CD4-positive, alpha-beta T cell (primary cell): ENCODE measurements around the gene FCHO2. TPM values are rescaled to one million over a fixed set of nuclear protein-coding genes. Genes with fewer than 3 reads are reported as not detected.

Experiments
- ATAC-seq: fragments of 200-7000 bp; cut with Tn5 transposase; one replicate; pipeline ENCODE4 v1.10.0; 2022; ENCODE audit warnings: mild to moderate bottlenecking; ENCODE audit not compliant: poor library complexity
- CTCF ChIA-PET: fragments of 350-600 bp; sonication (Branson Sonifier 250); formaldehyde crosslinking; loops from one replicate; lab custom pipeline; 2021; ENCODE audit warnings: antibody characterized with exemption, inconsistent platforms; lab: Charles Lee
- POLR2A ChIA-PET: fragments of 350-600 bp; sonication (Branson Sonifier 250); formaldehyde crosslinking; loops from one replicate; lab custom pipeline; 2021; ENCODE audit warnings: antibody characterized with exemption, inconsistent platforms; lab: Charles Lee
- DNase-seq, 14 experiments: peaks; one replicate each; pipeline ENCODE4 v3.0.0-alpha.2; 2013 to 2020; ENCODE audit warnings: mixed read lengths in 2 of 14
- H3K27ac ChIP-seq, 2 donors: one replicate each; pipeline versions ENCODE4 v1.5.1 to v1.7.0; 2013; ENCODE audit warnings: low read length in 2 of 2, low read depth in 1 of 2, mild to moderate bottlenecking in 1 of 2
- H3K27me3 ChIP-seq, 2 experiments: 1 replicate in 1 of 2; 2 replicates in 1 of 2; pipeline versions ENCODE4 v1.6.1 to v1.7.0; 2013; ENCODE audit warnings: low read length in 2 of 2, control low read depth in 1 of 2, mild to moderate bottlenecking in 1 of 2, moderate library complexity in 1 of 2; ENCODE audit not compliant: insufficient read depth in 2 of 2, control insufficient read depth in 1 of 2
- H3K36me3 ChIP-seq: one replicate; pipeline ENCODE4 v1.6.1; 2013; ENCODE audit warnings: low read length, control low read depth; ENCODE audit not compliant: insufficient read depth
- H3K4me1 ChIP-seq: one replicate; pipeline ENCODE4 v1.6.1; 2013; ENCODE audit warnings: low read length, control low read depth; ENCODE audit not compliant: insufficient read depth
- H3K4me3 ChIP-seq: one replicate; pipeline ENCODE4 v1.5.1; 2013; ENCODE audit warnings: mild to moderate bottlenecking, low read length, moderate library complexity
- H3K9me3 ChIP-seq, 2 experiments: 1 replicate in 1 of 2; 2 replicates in 1 of 2; pipeline versions ENCODE4 v1.6.1 to v1.7.0; 2013; ENCODE audit warnings: low read length in 2 of 2, mild to moderate bottlenecking in 2 of 2, control low read depth in 1 of 2, moderate library complexity in 1 of 2; ENCODE audit not compliant: control insufficient read depth in 1 of 2, insufficient read depth in 1 of 2
- H3K27ac Mint-ChIP-seq: one replicate; pipeline ENCODE4 v1.8.0; 2020; ENCODE audit warnings: mixed read lengths
- H3K27me3 Mint-ChIP-seq: one replicate; pipeline ENCODE4 v1.8.0; 2021; ENCODE audit warnings: mixed read lengths
- H3K36me3 Mint-ChIP-seq: one replicate; pipeline ENCODE4 v1.8.0; 2021; ENCODE audit warnings: low read depth, mixed read lengths
- H3K4me1 Mint-ChIP-seq: one replicate; pipeline ENCODE4 v1.8.0; 2021; ENCODE audit warnings: low read depth, mixed read lengths
- H3K4me3 Mint-ChIP-seq: one replicate; pipeline ENCODE4 v1.8.0; 2020; ENCODE audit warnings: mild to moderate bottlenecking, mixed read lengths
- H3K9me3 Mint-ChIP-seq: one replicate; pipeline ENCODE4 v1.8.0; 2020; ENCODE audit warnings: mixed read lengths
- intact Hi-C, 2 experiments: fragments of 100-400 bp; cut with DNase I in 1 of 2; cut with micrococcal nuclease in 1 of 2; formaldehyde crosslinking; loops; one replicate each; pipeline versions ENCODE4 v1.15.1 to v1.9.0; 2023 to 2025; cut with DNase I, micrococcal nuclease
- total RNA-seq, 174 experiments: library from RNA in 2 of 174; stranded (reverse) in 2 of 174; gene quantifications; one replicate each; pipeline ENCODE4 v1.2.3 and lab custom pipeline; 2021 to 2026
- TF ChIP-seq, protein P1 (sequence below): fragments of 200-600 bp; IDR thresholded peaks from one replicate; pipeline ENCODE4 v1.8.0; 2022; ENCODE audit warnings: antibody characterized with exemption, mild to moderate bottlenecking

FCHO2 gene
- total RNA-seq, 2 experiments from 2014 or later: 2.0 to 2.6 TPM

DNA sequence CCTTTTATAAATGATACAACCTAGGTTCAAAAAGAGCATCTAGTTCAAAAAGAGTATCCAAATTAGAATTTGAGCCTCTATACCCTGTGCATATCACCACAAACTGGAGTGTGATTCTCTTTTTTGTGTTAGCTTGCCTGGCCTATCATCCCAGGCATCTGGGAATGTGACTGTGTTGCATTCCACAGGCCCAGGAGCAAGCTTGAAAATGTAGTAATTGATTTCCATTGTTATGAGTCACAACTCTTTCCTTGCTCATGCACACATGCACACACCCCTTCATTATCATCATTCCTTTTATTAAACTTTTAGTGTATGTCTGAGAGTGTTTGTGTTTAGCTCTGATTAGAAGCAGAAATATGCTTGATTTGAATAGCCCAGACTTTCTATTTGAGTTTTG lies 75.2 kb downstream of the FCHO2 start:
- ChIA-PET POLR2A (no interaction called here), CTCF (no interaction called here)
- Histone ChIP-seq H3K27ac (no peak overlapping the region), H3K4me3 (no peak overlapping the region), H3K36me3 (no peaks in the 10 kb centered on the region), H3K4me1 (no peaks in the 10 kb centered on the region), H3K27me3 (no peaks in the 10 kb centered on the region), H3K9me3 (no peaks in the 10 kb centered on the region)
- ATAC-seq (no peak), DNase-seq (no peak)
- TF ChIP-seq, protein P1, sequence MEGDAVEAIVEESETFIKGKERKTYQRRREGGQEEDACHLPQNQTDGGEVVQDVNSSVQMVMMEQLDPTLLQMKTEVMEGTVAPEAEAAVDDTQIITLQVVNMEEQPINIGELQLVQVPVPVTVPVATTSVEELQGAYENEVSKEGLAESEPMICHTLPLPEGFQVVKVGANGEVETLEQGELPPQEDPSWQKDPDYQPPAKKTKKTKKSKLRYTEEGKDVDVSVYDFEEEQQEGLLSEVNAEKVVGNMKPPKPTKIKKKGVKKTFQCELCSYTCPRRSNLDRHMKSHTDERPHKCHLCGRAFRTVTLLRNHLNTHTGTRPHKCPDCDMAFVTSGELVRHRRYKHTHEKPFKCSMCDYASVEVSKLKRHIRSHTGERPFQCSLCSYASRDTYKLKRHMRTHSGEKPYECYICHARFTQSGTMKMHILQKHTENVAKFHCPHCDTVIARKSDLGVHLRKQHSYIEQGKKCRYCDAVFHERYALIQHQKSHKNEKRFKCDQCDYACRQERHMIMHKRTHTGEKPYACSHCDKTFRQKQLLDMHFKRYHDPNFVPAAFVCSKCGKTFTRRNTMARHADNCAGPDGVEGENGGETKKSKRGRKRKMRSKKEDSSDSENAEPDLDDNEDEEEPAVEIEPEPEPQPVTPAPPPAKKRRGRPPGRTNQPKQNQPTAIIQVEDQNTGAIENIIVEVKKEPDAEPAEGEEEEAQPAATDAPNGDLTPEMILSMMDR: no peak
- Mint-ChIP-seq H3K9me3 (no peaks in the 10 kb centered on the region), H3K27ac (no peak overlapping the region), H3K4me1 (no peaks in the 10 kb centered on the region), H3K27me3 (no peaks in the 10 kb centered on the region), H3K4me3 (no peak overlapping the region), H3K36me3 (no peaks in the 10 kb centered on the region)
- intact Hi-C loops: no loop called here

DNA sequence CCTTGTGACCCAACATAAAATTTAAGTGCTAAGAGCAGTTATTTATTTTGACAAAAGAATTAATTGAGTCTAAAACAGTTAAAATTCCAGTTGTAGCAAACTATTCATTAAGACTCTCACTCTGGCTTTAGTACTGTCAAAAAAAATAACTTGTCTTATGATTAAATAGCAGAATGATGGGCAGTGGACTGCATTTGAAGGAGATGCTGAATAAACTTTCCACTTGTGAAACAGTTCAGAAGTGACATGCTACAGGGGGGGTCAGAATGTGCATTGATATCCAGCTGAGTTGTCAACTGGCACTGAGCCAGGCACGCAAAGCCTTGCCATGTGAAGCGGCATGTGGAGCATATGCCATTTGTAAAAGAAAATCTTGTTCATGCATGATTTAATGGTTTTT lies 76.0 kb downstream of the FCHO2 start:
- CTCF ChIA-PET: no interaction called here
- H3K36me3 Mint-ChIP-seq: no peaks in the 10 kb centered on the region
- POLR2A ChIA-PET: no interaction called here
- Histone ChIP-seq H3K9me3 (no peaks in the 10 kb centered on the region), H3K36me3 (no peaks in the 10 kb centered on the region), H3K4me3 (no peak overlapping the region), H3K4me1 (no peaks in the 10 kb centered on the region), H3K27me3 (no peaks in the 10 kb centered on the region), H3K27ac (no peak overlapping the region)
- DNase-seq: no peak
- no peak overlapping the region for H3K27ac Mint-ChIP-seq
- no peaks in the 10 kb centered on the region for H3K4me1 Mint-ChIP-seq
- no peaks in the 10 kb centered on the region for H3K9me3 Mint-ChIP-seq
- intact Hi-C loops: no loop called here
- ATAC-seq: no peak
- TF ChIP-seq, protein P1: no peak
- H3K27me3 Mint-ChIP-seq: no peaks in the 10 kb centered on the region
- H3K4me3 Mint-ChIP-seq: no peak overlapping the region

DNA sequence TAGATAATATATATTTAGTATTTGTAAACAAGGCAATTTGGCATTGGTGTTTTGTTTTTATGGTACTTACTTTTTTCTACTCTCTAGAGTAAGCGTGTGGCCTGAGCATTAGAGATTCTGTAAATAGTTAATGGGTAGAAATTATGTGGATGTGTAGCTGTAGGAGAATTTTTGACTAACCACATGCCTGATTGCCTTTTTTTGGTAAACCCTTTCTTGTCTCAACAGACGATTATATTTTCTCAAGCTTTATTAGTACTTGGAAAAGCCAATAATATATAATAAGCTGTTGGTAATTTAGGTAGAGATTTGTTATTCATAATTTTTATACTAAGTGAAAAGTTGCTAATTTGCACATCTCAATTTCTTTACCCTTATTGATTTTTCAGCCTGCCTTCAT lies 76.8 kb downstream of the FCHO2 start:
- ChIA-PET POLR2A (no interaction called here), CTCF (no interaction called here)
- ATAC-seq (no peak), DNase-seq (no peak)
- Mint-ChIP-seq H3K4me1 (no peaks in the 10 kb centered on the region), H3K36me3 (no peaks in the 10 kb centered on the region), H3K27ac (no peak overlapping the region), H3K4me3 (no peak overlapping the region), H3K9me3 (no peaks in the 10 kb centered on the region), H3K27me3 (no peaks in the 10 kb centered on the region)
- no peaks in the 10 kb centered on the region for H3K9me3 ChIP-seq
- no peaks in the 10 kb centered on the region for H3K27me3 ChIP-seq
- no peak overlapping the region for H3K27ac ChIP-seq
- TF ChIP-seq, protein P1: no peak
- H3K4me3 ChIP-seq: no peak overlapping the region
- H3K4me1 ChIP-seq: no peaks in the 10 kb centered on the region
- H3K36me3 ChIP-seq: no peaks in the 10 kb centered on the region
- intact Hi-C loops: no loop called here
